GM19035 (cell line): ENCODE measurements around the gene OVAAL.

ENCODE experiments used
- ATAC-seq: cut with Tn5 transposase; IDR thresholded peaks from one replicate; pipeline ENCODE4 v1.9.1; 2021; ENCODE audit not compliant: unreplicated experiment

The OVAAL gene

GRCh38 chr1:180558664-180559063 is at the start of gene OVAAL:
TSS of gene OVAAL (plus strand) at chr1:180558964.
- no peak for ATAC-seq

GRCh38 chr1:180510882-180511281 is 47.9 kb upstream of the OVAAL start:
- no peak for ATAC-seq

GRCh38 chr1:180513531-180513930 is 45.2 kb upstream of the OVAAL start:
- ATAC-seq, result no peak

GRCh38 chr1:180515364-180515763 is 43.4 kb upstream of the OVAAL start:
- no peak for ATAC-seq

- peak; percentile 97 for ATAC-seq
Measured at GRCh38 chr1:180515857-180516388, 42.8 kb upstream of the OVAAL start.

GRCh38 chr1:180519846-180520245 is 38.9 kb upstream of the OVAAL start:
- no peak for ATAC-seq

GRCh38 chr1:180521474-180522212 is 37.1 kb upstream of the OVAAL start:
- no peak for ATAC-seq

GRCh38 chr1:180522213-180522515 is 36.6 kb upstream of the OVAAL start:
- ATAC-seq, result no peak

GRCh38 chr1:180524160-180524914 is 34.4 kb upstream of the OVAAL start:
- ATAC-seq, result no peak

GRCh38 chr1:180524915-180525714 is 33.6 kb upstream of the OVAAL start:
- no peak for ATAC-seq

GRCh38 chr1:180525715-180526039 is 33.1 kb upstream of the OVAAL start:
- no peak for ATAC-seq

GRCh38 chr1:180527101-180527669 is 31.6 kb upstream of the OVAAL start:
- no peak for ATAC-seq

- ATAC-seq, result no peak
Measured at GRCh38 chr1:180528868-180529470, 29.8 kb upstream of the OVAAL start.

- no peak for ATAC-seq
Measured at GRCh38 chr1:180530501-180530900, 28.3 kb upstream of the OVAAL start.

- ATAC-seq, result no peak
Measured at GRCh38 chr1:180532854-180533253, 25.9 kb upstream of the OVAAL start.

GRCh38 chr1:180533266-180533987 is 25.3 kb upstream of the OVAAL start:
- peak; percentile 65 for ATAC-seq

GRCh38 chr1:180534214-180534613 is 24.6 kb upstream of the OVAAL start:
- ATAC-seq, result no peak

- no peak for ATAC-seq
Measured at GRCh38 chr1:180535418-180535999, 23.3 kb upstream of the OVAAL start.

- no peak for ATAC-seq
Measured at GRCh38 chr1:180536821-180537372, 21.9 kb upstream of the OVAAL start.

GRCh38 chr1:180539136-180539535 is 19.6 kb upstream of the OVAAL start:
- no peak for ATAC-seq
